ENCODE data around the gene WSCD1.

Gene WSCD1

DNA sequence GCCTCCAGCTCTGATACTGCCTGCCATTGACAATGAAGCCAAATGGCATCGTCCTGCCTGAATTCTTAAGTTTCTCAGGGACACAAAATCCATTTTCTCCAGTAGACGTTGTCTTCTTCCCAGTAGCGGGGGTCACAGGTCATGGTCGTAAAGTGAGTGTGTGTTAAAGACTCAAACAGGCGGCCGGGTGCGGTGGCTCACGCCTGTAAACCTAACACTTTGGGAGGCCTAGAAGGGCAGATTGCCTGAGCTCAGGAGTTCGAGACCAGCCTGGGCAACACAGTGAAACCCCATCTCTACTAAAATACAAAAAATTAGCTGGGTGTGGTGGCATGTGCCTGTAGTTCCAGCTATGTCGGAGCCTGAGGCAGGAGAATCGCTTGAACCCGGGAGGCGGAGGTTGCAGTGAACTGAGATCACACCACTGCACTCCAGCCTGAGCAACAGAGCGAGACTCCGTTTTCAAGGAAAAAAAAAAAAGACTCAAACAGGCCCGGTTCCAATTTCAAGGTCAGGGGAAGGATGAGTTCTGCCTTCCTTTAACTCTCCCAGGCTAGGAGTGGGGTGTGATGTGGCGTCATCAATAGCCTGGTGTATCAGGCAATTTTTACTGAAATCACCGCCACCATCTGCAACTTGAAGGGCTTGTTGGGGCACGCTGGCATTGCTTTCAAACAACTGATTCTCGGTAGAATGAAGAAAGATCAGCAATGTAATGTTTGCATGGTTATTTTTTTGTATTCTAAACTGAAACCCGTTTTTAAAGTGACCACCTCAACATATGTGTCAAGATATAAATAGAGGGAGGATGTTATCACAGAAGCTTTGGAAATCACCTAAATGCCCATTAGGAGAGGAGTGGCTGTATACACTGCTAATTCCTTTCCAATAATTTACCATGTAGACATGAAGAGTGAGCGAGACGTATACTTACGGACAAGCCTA is 91.0 kb downstream of the WSCD1 start:
- no peak for DNase-seq

DNA sequence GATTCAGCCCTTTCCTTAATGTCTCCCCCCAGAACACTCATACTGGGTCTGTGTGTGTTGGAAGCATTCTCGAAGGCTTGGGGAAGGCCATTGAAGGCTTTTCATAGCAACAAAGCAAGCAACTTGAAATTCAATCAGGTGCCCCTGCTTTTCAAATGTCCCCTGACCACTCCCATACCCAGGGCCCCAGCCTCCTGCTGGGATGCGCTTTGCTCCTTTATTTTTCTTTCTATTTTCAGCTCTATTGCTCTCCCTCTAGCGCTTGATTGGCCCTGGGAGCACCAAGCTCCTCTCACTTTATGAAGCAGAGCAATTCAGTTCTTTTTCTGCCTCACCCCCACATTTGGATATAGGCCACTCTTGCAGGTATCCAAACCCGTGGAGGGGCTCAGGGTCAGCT is 92.0 kb downstream of the WSCD1 start:
- no peak for DNase-seq

DNA sequence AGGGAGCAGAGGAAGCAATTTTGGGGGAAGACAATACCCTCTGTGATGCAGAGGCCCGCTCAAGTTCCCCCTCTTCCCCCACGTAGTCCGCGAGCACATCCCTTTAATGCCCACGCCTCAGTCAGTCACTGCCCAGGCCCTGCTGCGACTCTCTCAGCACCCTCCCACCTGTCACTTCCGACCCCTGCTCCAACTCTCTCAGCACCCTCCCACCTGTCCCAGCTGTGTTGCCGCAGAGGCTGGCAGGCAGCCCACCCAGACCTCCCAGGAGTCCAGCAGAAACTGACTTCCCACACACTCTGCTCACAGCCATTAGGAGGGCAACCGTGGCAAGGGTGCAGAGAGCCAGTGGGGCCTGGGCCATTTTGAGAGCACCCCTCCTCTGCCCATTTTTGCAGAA is 92.7 kb downstream of the WSCD1 start:
- DNase-seq: no peak

DNA sequence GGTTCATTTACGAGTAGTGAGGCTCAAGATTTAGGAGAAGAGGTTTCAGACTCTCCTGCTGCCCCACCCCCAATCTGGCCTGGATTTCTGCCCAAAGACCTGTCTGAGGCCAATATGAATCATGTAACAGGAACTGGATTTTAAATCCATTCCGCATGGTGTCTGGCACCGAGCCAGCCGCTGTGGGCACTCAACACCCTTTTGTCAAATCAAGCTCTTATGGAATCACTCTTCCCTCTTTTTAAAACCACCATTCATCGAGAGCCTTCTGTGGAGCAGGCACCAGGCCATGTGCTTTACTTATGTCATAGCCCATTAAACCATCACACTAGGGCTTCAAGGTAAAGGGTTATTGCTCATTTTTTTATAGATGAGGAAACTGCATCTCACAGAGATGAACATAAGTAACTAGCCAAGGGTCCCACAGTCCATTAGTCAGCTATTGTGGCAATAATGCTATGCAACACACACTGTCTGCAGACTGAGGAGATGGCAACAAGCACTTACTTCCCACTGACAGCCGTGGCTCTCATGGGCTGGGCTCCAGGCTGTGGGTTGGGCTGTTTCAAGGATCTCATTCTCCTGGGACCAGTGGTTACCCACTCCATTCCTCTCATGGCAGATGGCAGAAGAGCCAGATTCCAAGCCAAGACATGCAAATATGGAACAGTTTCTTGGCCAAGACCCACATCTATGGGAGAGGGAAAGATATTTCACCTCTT is 93.6 kb downstream of the WSCD1 start:
- DNase-seq: no peak

DNA sequence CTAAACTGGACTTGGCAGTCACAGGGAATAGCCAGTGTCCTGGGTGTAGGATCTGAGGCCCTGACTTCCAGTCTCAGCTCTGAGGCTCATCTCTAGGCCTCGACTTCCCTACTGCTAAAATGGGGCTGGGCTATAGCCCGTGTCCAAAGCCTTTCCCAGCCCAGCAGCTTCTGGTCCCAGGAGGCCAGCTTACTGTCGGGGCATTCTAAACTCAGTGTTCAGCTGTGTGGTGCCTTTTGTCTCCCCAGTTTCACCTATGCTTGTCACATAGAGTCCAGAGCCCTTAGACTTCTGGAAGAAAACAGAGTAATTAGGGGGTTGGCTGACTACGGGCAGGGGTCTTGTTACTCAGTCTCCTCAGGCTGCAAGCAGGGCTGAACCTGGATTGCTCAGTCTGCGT is 94.8 kb downstream of the WSCD1 start:
- no peak for DNase-seq

DNA sequence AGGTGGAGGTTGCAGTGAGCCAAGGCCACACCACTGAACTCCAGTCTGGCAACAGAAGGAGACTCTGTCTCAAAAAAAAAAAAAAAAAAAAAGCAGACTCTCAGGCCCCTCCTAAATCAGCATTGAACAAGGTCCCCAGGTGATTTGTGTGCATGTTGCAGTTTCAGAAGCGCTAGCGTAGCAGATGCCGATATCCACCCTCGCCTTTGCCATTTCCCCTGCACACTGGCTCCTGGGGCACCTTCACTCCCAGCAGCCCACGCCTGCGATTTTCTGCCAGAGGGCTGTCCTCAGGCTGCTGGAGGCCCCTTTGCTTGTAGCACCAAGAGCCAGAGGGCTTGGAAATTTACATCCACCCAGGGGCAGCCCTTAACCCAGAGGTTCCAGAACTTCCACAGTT is 95.6 kb downstream of the WSCD1 start:
- DNase-seq: no peak

DNA sequence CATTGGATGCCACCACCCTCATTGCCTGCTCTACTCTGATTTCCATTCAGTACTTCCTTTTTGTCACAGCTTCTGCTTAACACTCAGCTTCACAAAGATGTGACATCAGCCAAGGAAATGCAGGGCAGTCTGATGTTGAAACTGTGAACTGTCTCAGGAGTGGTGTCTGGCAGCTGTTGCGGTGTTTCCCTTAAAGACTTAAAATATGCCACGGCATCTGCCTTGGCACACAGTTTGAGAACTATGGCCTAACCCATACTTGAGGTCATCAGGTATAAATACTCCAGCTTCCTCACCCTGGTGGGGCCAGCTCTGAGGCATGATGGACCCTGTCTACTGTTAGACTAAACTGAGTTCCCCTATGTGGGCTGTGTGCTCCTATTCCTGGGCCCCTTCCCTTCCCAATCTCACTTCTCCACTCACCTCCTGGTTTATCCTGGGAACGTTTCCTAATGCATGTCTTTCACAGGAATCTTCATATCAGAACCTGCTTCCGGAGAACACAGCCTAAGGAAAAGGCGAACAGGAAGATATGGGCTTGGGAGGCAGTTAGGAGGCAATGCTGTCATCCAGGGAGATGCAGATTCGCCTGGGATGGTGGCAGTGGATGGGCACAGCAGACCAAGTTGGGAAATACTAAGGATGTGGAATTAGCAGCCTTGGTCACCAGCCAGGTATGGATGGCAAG is 96.5 kb downstream of the WSCD1 start:
- no peak for DNase-seq

DNA sequence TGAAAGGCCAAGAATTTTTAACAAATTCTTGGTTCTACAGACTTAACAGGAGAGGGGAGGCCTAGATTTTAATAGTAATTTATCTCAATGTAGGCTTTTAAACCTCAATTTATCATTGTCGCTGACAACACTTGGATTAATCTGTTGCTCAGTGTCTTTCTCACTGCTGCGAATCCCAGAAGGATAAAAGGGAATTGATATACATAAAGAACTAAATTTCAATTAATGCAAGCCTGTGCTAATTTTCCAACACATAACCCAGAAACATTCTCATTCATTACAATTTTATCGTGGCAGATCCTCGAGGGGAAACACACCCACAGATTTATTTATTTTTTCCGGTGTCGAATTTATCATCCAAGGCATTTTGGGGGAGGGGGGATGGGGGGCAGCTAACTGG is 98.1 kb downstream of the WSCD1 start:
- DNase-seq: no peak

DNA sequence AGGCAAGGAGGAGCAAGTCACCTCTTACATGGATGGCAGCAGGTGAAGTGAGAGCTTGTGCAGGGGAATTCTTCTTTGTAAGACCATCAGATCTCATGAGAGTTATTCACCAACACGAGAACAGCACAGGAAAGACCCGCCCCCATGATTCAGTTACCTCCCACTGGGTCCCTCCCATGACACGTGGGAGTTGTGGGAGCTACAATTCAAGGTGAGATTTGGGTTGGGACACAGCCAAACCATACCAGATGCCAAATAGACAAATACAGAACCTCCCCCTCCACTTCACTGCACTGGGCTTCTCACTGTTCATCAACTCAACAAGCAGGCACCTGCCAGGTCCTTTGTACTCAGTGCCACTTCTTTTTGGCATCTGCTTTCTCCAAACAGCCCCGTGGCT is 100.2 kb downstream of the WSCD1 start:
- DNase-seq: no peak

DNA sequence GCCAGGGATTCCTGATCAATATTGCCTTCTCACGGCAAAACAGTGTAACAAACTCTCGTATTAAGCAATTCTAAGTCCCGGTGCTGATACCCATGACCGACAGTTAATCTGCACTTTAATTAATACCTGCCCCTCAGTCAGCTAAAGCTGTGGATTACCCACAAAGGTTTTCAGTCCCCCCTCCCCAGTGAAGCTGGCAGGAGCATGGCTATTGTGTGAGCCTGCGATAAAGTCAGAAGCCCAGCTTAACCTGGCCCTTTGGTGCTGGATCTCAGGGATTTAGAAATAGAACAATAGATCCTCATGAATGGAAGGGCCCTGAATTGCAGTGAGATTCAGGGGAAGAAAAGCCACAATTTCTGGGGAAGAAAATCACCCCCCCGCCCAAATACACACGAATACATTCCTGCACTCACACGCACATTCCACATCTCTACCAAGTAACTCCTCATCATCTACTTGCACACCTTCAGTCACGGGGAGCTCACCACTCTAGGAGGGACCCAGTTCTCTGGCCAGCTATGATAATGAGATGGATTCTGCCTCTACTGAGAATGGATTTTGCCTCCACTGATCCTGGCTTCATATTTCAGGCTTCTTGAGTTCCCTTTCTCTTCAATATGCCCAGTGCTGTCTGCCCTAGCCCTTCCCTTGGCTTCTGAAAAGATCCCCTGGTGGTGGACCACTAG is 102.6 kb downstream of the WSCD1 start:
- no peak for DNase-seq

DNA sequence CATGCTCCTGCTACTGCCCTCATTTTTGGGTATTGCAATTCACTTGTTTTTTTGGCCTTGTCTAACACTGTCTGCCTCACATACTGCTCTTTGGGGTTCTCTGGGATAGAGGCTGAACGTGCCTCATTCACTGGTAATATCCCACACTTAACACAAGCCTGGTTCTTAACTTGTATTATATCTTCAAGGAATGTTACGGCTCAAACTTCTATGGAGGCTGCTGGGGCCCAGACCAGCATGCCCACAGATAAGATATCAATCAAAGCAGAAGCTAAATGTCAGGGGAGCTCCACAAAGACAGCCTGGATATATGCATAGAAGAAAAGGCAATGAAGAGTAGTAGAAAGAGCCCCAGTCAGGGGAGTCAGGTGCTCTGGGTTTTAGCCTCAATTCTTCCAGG is 103.5 kb downstream of the WSCD1 start:
- no peak for DNase-seq
